HG03342 (cell line): ENCODE results near the gene LMLN.
"Not testable (repeated sequence)": the region's sequence is repeated elsewhere in the genome, so short reads cannot be mapped to it uniquely, and the experiment has no call there.

Experiments
- ATAC-seq: cut with Tn5 transposase; IDR thresholded peaks from one replicate; pipeline ENCODE4 v1.9.1; 2021; ENCODE audit warnings: mild to moderate bottlenecking, moderate library complexity; ENCODE audit not compliant: unreplicated experiment

Gene LMLN

GRCh38 chr3:197956626-197956988, 3.4 kb upstream of the LMLN start:
- ATAC-seq: no peak

GRCh38 chr3:197957790-197958133, 2.3 kb upstream of the LMLN start:
- ATAC-seq: no peak

GRCh38 chr3:197958346-197958745, 1.7 kb upstream of the LMLN start:
- ATAC-seq: no peak

- not testable (repeated sequence) for ATAC-seq
Measured at GRCh38 chr3:197958848-197959247, 1.2 kb upstream of the LMLN start.

GRCh38 chr3:197959500-197959890, 522 bp upstream of the LMLN start:
- no peak for ATAC-seq

- no peak for ATAC-seq
Measured at GRCh38 chr3:197960694-197961581, 921 bp downstream of the LMLN start.

- ATAC-seq: no peak
Measured at GRCh38 chr3:197961582-197961945, 1.5 kb downstream of the LMLN start.

GRCh38 chr3:197963019-197963637, 3.1 kb downstream of the LMLN start:
- no peak for ATAC-seq

GRCh38 chr3:197967337-197967989, 7.4 kb downstream of the LMLN start:
- not testable (repeated sequence) for ATAC-seq

GRCh38 chr3:197970588-197970987, 10.6 kb downstream of the LMLN start:
- ATAC-seq: no peak

- ATAC-seq: no peak
Measured at GRCh38 chr3:197974016-197974415, 14.0 kb downstream of the LMLN start.

- ATAC-seq: no peak
Measured at GRCh38 chr3:197975311-197975710, 15.3 kb downstream of the LMLN start.

GRCh38 chr3:197983076-197983475, 23.1 kb downstream of the LMLN start:
- ATAC-seq: no peak

GRCh38 chr3:197989651-197990050, 29.6 kb downstream of the LMLN start:
- no peak for ATAC-seq

- ATAC-seq: no peak
Measured at GRCh38 chr3:197994736-197995135, 34.7 kb downstream of the LMLN start.

GRCh38 chr3:197996855-197997254, 36.8 kb downstream of the LMLN start:
- no peak for ATAC-seq

GRCh38 chr3:197997936-197998335, 37.9 kb downstream of the LMLN start:
- no peak for ATAC-seq

- no peak for ATAC-seq
Measured at GRCh38 chr3:198017090-198017489, 57.1 kb downstream of the LMLN start.

- no peak for ATAC-seq
Measured at GRCh38 chr3:198018416-198018815, 58.4 kb downstream of the LMLN start.

- ATAC-seq: no peak
Measured at GRCh38 chr3:198019115-198019514, 59.1 kb downstream of the LMLN start.

GRCh38 chr3:198021320-198021719, 61.3 kb downstream of the LMLN start:
- no peak for ATAC-seq

- no peak for ATAC-seq
Measured at GRCh38 chr3:198022604-198023003, 62.6 kb downstream of the LMLN start.
